Activated B cell treated with CpG ODN at 0.5 μM for 24 hours (primary cell): ENCODE results near the gene MPP7. TPM values are rescaled to one million over a fixed set of nuclear protein-coding genes. Genes with fewer than 3 reads are reported as not detected.
A peak's percentile ranks its signal among the peaks of the same experiment; 100 is the strongest.

Experiments
- ATAC-seq: fragments of 200-7000 bp; cut with Tn5 transposase; one replicate; pipeline ENCODE4 v1.10.0; 2021; ENCODE audit warnings: low read depth, mild to moderate bottlenecking, moderate library complexity
- CTCF ChIA-PET: fragments of 350-600 bp; sonication (Branson Sonifier 250); formaldehyde crosslinking; loops from one replicate; lab custom pipeline; 2021; ENCODE audit warnings: antibody characterized with exemption; lab: Charles Lee
- POLR2A ChIA-PET: fragments of 350-600 bp; sonication (Branson Sonifier 250); formaldehyde crosslinking; loops from one replicate; lab custom pipeline; 2021; ENCODE audit warnings: antibody characterized with exemption; lab: Charles Lee
- DNase-seq: peaks from one replicate; pipeline ENCODE4 v3.0.0; 2022
- H3K27ac Mint-ChIP-seq: one replicate; pipeline ENCODE4 v1.8.0; 2020; ENCODE audit warnings: mixed read lengths
- H3K27me3 Mint-ChIP-seq: one replicate; pipeline ENCODE4 v1.8.0; 2021; ENCODE audit warnings: mixed read lengths
- H3K36me3 Mint-ChIP-seq: one replicate; pipeline ENCODE4 v1.8.0; 2021; ENCODE audit warnings: low read depth, mixed read lengths
- H3K4me1 Mint-ChIP-seq: one replicate; pipeline ENCODE4 v1.8.0; 2021; ENCODE audit warnings: mixed read lengths
- H3K4me3 Mint-ChIP-seq: one replicate; pipeline ENCODE4 v1.8.0; 2020; ENCODE audit warnings: mild to moderate bottlenecking, mixed read lengths
- H3K9me3 Mint-ChIP-seq: one replicate; pipeline ENCODE4 v1.8.0; 2020; ENCODE audit warnings: mixed read lengths
- intact Hi-C: fragments of 100-400 bp; cut with micrococcal nuclease; formaldehyde crosslinking; loops from one replicate; pipeline ENCODE4 v1.15.1; 2024
- total RNA-seq: library from RNA; stranded (reverse); gene quantifications from 2 replicates; pipeline ENCODE4 v1.2.3, GENCODE V29; 2022
- TF ChIP-seq, protein P1 (sequence below): fragments of 200-600 bp; IDR thresholded peaks from one replicate; pipeline ENCODE4 v1.8.0; 2022; ENCODE audit warnings: antibody characterized with exemption, mild to moderate bottlenecking

The MPP7 gene
- total RNA-seq, 1 donor from 2014 or later = 8.3 TPM

DNA sequence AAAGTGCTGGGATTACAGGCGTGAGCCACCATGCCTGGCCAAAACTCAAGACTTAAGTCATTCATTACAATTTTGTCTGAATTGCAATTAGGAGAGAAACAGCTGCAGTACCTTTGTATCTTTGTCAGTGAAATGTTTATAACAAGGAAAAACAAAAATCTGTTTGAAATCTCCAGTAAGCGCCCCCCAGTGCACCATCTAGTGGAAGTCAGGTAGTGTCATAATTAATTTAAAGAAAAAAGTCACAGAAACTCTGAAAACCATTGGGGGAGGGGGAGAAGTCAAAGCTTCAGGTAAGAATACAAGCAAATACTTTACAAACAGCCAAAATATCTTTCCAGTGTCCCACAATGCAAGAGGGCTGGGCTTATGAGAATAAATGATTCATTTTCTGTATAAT lies 2.8 kb downstream of the MPP7 start:
- H3K36me3 Mint-ChIP-seq = peaks cover 3% of the 10 kb centered on the region
- H3K27me3 Mint-ChIP-seq = peaks cover 9% of the 10 kb centered on the region
- DNase-seq (no peak), ATAC-seq (no peak)
- TF ChIP-seq, protein P1, sequence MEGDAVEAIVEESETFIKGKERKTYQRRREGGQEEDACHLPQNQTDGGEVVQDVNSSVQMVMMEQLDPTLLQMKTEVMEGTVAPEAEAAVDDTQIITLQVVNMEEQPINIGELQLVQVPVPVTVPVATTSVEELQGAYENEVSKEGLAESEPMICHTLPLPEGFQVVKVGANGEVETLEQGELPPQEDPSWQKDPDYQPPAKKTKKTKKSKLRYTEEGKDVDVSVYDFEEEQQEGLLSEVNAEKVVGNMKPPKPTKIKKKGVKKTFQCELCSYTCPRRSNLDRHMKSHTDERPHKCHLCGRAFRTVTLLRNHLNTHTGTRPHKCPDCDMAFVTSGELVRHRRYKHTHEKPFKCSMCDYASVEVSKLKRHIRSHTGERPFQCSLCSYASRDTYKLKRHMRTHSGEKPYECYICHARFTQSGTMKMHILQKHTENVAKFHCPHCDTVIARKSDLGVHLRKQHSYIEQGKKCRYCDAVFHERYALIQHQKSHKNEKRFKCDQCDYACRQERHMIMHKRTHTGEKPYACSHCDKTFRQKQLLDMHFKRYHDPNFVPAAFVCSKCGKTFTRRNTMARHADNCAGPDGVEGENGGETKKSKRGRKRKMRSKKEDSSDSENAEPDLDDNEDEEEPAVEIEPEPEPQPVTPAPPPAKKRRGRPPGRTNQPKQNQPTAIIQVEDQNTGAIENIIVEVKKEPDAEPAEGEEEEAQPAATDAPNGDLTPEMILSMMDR = no peak
- no peak overlapping the region for H3K27ac Mint-ChIP-seq
- H3K9me3 Mint-ChIP-seq = no peaks in the 10 kb centered on the region
- H3K4me3 Mint-ChIP-seq = no peak overlapping the region
- H3K4me1 Mint-ChIP-seq = peaks cover 30% of the 10 kb centered on the region
- intact Hi-C loops = loop anchor here (5.0 kb wide), 3 partner anchors 307 to 1143 kb away; partner anchors contain the start of gene MASTL
- ChIA-PET CTCF (interaction anchor here (1.5 to 4.5 kb wide), 2 partner anchors 49 to 81 kb away, joined by 5 to 87 read pairs; no protein-coding TSS in a partner anchor), POLR2A (interaction anchor here (0.5 kb wide), 1 partner anchor 46 kb away, joined by 6 read pairs; no protein-coding TSS in a partner anchor)

DNA sequence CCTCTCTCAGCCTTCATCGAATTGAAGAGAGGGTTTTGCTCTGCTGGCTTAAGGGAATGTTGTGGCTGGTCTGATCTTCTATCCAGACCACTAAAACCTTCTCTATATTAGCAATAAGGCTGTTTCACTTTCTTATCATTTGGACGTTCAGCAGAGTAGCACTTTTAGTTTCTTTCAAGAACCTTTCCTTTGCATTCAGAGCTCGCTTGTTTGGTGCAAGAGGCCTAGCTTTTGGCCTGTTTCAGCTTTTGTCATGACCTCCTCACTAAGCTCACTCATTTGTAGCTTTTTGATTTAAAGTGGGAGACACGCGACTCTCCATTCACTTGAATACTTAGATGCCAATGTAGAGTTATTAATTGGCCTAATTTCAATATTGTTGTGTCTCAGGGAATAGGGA lies 3.9 kb downstream of the MPP7 start:
- H3K4me3 Mint-ChIP-seq = no peak overlapping the region
- ChIA-PET CTCF (interaction anchor here (1.0 to 1.7 kb wide), 7 partner anchors 36 to 557 kb away, joined by 3 to 7 read pairs (median 4); no protein-coding TSS in a partner anchor), POLR2A (no interaction called here)
- DNase-seq = no peak
- H3K27ac Mint-ChIP-seq = peak overlapping the region; percentile 3
- ATAC-seq = no peak
- no peaks in the 10 kb centered on the region for H3K9me3 Mint-ChIP-seq
- peaks cover under 1% of the 10 kb centered on the region for H3K27me3 Mint-ChIP-seq
- intact Hi-C loops = no loop called here
- TF ChIP-seq, protein P1 = no peak
- H3K4me1 Mint-ChIP-seq = peaks cover 25% of the 10 kb centered on the region
- peaks cover 3% of the 10 kb centered on the region for H3K36me3 Mint-ChIP-seq

DNA sequence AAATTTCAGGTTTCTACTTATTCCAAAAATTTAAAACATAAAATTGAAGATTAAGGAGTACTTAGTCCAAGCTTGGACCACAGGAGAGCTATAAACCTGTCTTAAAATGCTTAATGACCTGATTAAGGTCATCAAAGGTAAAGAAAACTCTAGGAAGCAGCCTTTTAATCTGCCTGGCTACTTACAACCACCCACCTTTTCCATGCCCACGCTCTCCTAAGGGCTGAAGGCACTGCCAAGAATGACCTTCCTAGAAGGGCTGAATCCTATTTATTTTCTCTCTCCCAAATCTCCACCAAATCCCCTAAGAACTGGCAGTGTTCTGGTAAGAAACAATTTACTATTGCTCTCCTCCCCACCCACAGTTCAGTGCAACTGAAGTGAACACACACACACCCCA lies 6.8 kb downstream of the MPP7 start:
- H3K9me3 Mint-ChIP-seq = no peaks in the 10 kb centered on the region
- H3K27ac Mint-ChIP-seq = no peak overlapping the region
- H3K36me3 Mint-ChIP-seq = no peaks in the 10 kb centered on the region
- ATAC-seq (no peak), DNase-seq (no peak)
- TF ChIP-seq, protein P1 = no peak
- H3K4me3 Mint-ChIP-seq = no peak overlapping the region
- POLR2A ChIA-PET = no interaction called here
- H3K27me3 Mint-ChIP-seq = no peaks in the 10 kb centered on the region
- H3K4me1 Mint-ChIP-seq = peaks cover 7% of the 10 kb centered on the region
- CTCF ChIA-PET = no interaction called here
- intact Hi-C loops = no loop called here

DNA sequence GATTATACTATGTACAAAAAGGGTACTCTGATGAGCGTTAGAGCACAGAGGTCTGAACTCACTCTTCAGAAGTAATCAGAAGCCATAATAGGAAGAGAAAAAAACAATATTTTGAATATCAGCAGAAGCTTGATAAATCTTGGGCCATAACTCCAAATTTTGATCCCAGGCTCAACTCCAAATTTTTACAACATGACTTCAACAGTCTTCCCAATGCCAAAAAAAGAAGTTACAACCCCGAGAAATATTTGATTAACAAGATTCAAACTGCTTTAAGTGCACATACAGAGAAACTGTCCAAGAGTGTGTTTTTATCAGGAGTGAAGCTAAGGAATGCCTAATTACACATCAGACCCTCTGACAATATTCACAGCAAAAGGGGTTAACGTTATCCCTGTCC lies 7.5 kb downstream of the MPP7 start:
- Mint-ChIP-seq H3K4me1 (peaks cover 7% of the 10 kb centered on the region), H3K36me3 (no peaks in the 10 kb centered on the region), H3K27me3 (no peaks in the 10 kb centered on the region), H3K9me3 (no peaks in the 10 kb centered on the region), H3K27ac (no peak overlapping the region), H3K4me3 (no peak overlapping the region)
- intact Hi-C loops = no loop called here
- CTCF ChIA-PET = interaction anchor here (0.7 kb wide), 1 partner anchor 86 kb away, joined by 3 read pairs; no protein-coding TSS in a partner anchor
- ATAC-seq (no peak), DNase-seq (no peak)
- POLR2A ChIA-PET = no interaction called here
- TF ChIP-seq, protein P1 = no peak

DNA sequence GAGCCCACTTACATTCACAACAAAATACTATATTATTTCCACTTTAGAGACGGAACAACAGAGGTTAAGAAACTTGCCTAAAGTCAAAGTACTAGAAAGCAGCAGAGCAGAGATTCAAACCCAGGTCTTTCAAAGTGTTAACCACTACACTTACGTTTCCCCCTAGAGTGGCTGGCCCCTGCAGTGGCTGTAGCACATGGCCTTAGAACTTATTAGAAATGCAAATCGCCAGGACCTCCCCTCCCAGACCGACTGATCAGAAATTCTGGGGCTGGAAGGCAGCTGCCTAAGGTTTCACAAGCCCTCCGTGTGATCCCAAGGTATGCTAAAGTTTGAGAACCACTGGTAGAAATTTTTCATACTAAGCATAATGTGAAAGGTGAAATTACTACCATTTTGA lies 8.1 kb downstream of the MPP7 start:
- ChIA-PET CTCF (interaction anchor here (0.7 kb wide), 1 partner anchor 86 kb away, joined by 3 read pairs; no protein-coding TSS in a partner anchor), POLR2A (no interaction called here)
- intact Hi-C loops = no loop called here

More for the DNA sequence above, 8.1 kb downstream of the MPP7 start:
- no peaks in the 10 kb centered on the region for H3K36me3 Mint-ChIP-seq
- no peak overlapping the region for H3K4me3 Mint-ChIP-seq
- TF ChIP-seq, protein P1 = no peak
- peaks cover 7% of the 10 kb centered on the region for H3K4me1 Mint-ChIP-seq
- no peaks in the 10 kb centered on the region for H3K27me3 Mint-ChIP-seq
- no peak for ATAC-seq
- no peak overlapping the region for H3K27ac Mint-ChIP-seq
- H3K9me3 Mint-ChIP-seq = no peaks in the 10 kb centered on the region
- no peak for DNase-seq
